ENCODE results near the gene SELENON. TPM values are rescaled to one million over a fixed set of nuclear protein-coding genes. Genes with fewer than 3 reads are reported as not detected.

SELENON gene
- total and polyA plus RNA-seq, 9 of the 15 experiments (the other 6 are each of a cell fraction or from before 2014, with no cell fraction given) = 0.43 to 26.7 (median 7.0) TPM

GRCh38 chr1:25750923-25751605 is 48.9 kb upstream of the SELENON start:
- no peaks in the 10 kb centered on the region for H3K36me3 ChIP-seq (ENCODE audit: control insufficient read depth, insufficient read depth, low read length)
- no peak overlapping the region for H2AFZ ChIP-seq (ENCODE audit: low read depth, low read length)
- intact Hi-C loops (cut with micrococcal nuclease) (no loop called here), in situ Hi-C loops (cut with MboI) (no loop called here)
- BruUV-seq (replicated peaks) = no TSS peak
- DNase-seq (ENCODE audit: extremely low read depth in 1 of 4, low spot score in 3 of 4) (no peak), FAIRE-seq (no peak), ATAC-seq (no peak)
- ChIA-PET CTCF (ENCODE audit: low intra/inter-chr PET ratio) (no interaction called here), POLR2A (no interaction called here)
- H3K27me3 ChIP-seq (ENCODE audit: control insufficient read depth in 2 of 2, insufficient read depth in 2 of 2, low read length in 2 of 2) = peaks cover 86 to 100% of the 10 kb centered on the region in 2 experiments
- 0% methylated on average over 6 of the region's 6 CpGs for WGBS (ENCODE audit: insufficient coverage, low coverage, missing lambda C conversion rate)
- no peak overlapping the region for H3K9ac ChIP-seq (ENCODE audit: insufficient read depth in 1 of 2, low read depth in 2 of 2, low read length in 2 of 2)
- H3K9me3 ChIP-seq (replicated peaks; ENCODE audit: control insufficient read depth, insufficient read depth, low read depth, low read length) = no peaks in the 10 kb centered on the region
- no peak overlapping the region for H3K4me2 ChIP-seq (ENCODE audit: insufficient read depth, low read length)
- H3K79me2 ChIP-seq (ENCODE audit: control insufficient read depth, insufficient read depth, low read length) = no peaks in the 10 kb centered on the region
- peaks cover 0 to 9% of the 10 kb centered on the region in 2 experiments; a peak in 1 of 5 replicates for H3K4me1 ChIP-seq (replicated peaks in 1 of 2; ENCODE audit: control insufficient read depth in 2 of 2, insufficient read depth in 2 of 2, low read length in 2 of 2)
- H3K9me1 ChIP-seq (ENCODE audit: control insufficient read depth, insufficient read depth, low read length) = peaks cover 9% of the 10 kb centered on the region
- H4K20me1 ChIP-seq (replicated peaks; ENCODE audit: control insufficient read depth, insufficient read depth, low read length) = peaks cover 40% of the 10 kb centered on the region
- no peak overlapping the region for H3K27ac ChIP-seq (ENCODE audit: extremely low read depth, low read depth, low read length)
- H3K4me3 ChIP-seq = no peak overlapping the region
- TF ChIP-seq HDAC1 (IDR thresholded peaks at IDR 0.05) (peak in 1 of 2 experiments; percentile 73; a peak in 2 of 4 replicates), PHB2 (IDR thresholded peaks at IDR 0.05; ENCODE audit: low read depth) (0 out of 2 replicates have a peak, but pooled peaks have one; percentile 18), ZBTB2 (IDR thresholded peaks at IDR 0.05) (0 out of 2 replicates have a peak, but pooled peaks have one; percentile 29), TRIM25 (IDR thresholded peaks at IDR 0.05; ENCODE audit: borderline replicate concordance) (0 out of 2 replicates have a peak, but pooled peaks have one; percentile 46), EHMT2 (IDR thresholded peaks at IDR 0.05) (peak; percentile 41; the same call in 1 of the 2 replicates), ZEB2 (IDR thresholded peaks at IDR 0.05) (no peak), NCOA4 (IDR thresholded peaks at IDR 0.05; ENCODE audit: partially characterized antibody) (peak; percentile 42), NKRF (IDR thresholded peaks at IDR 0.05; ENCODE audit: borderline replicate concordance) (0 out of 2 replicates have a peak, but pooled peaks have one; percentile 33), ELF4 (CRISPR knock-in tag; IDR thresholded peaks at IDR 0.05) (peak; percentile 69), ARHGAP35 (IDR thresholded peaks at IDR 0.05; ENCODE audit: partially characterized antibody) (peak; percentile 26), ZBTB26 (CRISPR knock-in tag; IDR thresholded peaks at IDR 0.05) (0 out of 2 replicates have a peak, but pooled peaks have one; percentile 59), THRB (CRISPR knock-in tag; conservative IDR thresholded peaks at IDR 0.05) (peak; percentile 73; the same call in 1 of the 2 replicates)

Data from K562 (cell line).